Vein endothelial cell (primary cell): ENCODE measurements around the gene OR5M3. TPM values are rescaled to one million over a fixed set of nuclear protein-coding genes. Genes with fewer than 3 reads are reported as not detected.

Source experiments
- total RNA-seq: library from RNA; depleted of rRNA; stranded (reverse); fragments of >200 nt; gene quantifications from 2 replicates; pipeline ENCODE4 v1.2.3, GENCODE V29; 2012

The OR5M3 gene
- total RNA-seq: not detected in 2 replicates

DNA sequence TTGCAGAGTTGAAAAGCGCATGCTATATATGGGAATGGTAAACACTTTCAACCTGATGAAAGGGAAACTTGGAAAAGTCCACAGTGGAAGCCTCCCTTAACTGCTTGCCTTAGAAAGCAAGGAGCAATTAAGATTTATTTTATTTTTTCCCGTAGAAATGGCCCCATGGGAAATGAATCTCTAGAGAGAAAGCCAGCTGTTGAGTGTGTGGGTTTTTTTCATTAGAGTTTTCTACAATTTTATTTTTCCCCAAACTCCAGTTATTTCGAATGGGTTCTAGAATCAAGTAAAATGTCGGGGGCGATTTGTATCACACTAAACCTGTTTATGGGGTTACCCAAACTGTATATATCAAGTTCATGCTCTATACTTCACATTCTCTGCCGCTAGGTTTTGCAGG lies at the start of gene OR5M3:
Gene OR5M3 (minus strand): TSS at position 101 of the 400 bp plus-strand sequence. CDS start 2,855 bp downstream, outside the sequence.

DNA sequence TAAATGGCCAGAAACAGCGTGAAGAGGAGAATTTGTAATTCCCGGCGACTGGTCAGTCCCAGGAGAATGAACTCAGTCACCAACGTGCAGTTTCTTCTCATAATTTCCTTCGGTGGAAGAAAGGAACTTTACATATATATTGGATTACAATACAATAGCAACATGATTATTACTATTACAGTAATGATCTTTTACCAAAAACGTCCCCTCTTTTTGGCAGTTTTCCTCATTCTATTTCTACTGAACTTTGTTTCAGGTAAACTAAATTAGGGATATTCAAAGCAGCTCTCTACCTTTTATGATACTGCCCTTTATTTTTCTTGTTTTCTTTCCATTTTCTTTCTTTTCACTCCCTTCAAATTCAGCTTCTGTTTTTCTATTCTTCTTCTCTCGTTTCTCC lies 18.1 kb upstream of the OR5M3 start, which contains the start of gene OR5M8:
Gene OR5M8 (minus strand): TSS at position 101 of the 400 bp plus-strand sequence. CDS start 0 bp downstream, at position 101.

Other genes with a start within 250 kb of the OR5M3 start
- gene OR5T2, start 239.1 kb downstream of the OR5M3 start, total RNA-seq: not detected in 2 replicates
- gene OR5T3, start 221.1 kb downstream of the OR5M3 start, total RNA-seq: not detected in 2 replicates
- gene OR5T1, start 199.2 kb downstream of the OR5M3 start, total RNA-seq: not detected in 2 replicates
- not detected in 2 replicates for gene OR8H1, start 181.1 kb downstream of the OR5M3 start, total RNA-seq
- not detected in 2 replicates for gene OR8K3, start 158.2 kb downstream of the OR5M3 start, total RNA-seq
- gene OR8K1, start 127.3 kb downstream of the OR5M3 start, total RNA-seq: not detected in 2 replicates
- not detected in 2 replicates for gene OR8J1, start 119.1 kb downstream of the OR5M3 start, total RNA-seq
- not detected in 2 replicates for gene OR8U1, start 97.7 kb downstream of the OR5M3 start, total RNA-seq
- not detected in 2 replicates for gene OR5AL1, start 60.7 kb downstream of the OR5M3 start, total RNA-seq
- not detected in 2 replicates for gene OR5M8, start 18.0 kb upstream of the OR5M3 start, total RNA-seq
- gene OR5M11, start 69.9 kb upstream of the OR5M3 start, total RNA-seq: not detected in 2 replicates
- not detected in 2 replicates for gene OR5M10, start 104.4 kb upstream of the OR5M3 start, total RNA-seq
- gene OR5M1, start 141.5 kb upstream of the OR5M3 start, total RNA-seq: not detected in 2 replicates
- gene OR5AP2, start 169.1 kb upstream of the OR5M3 start, total RNA-seq: not detected in 2 replicates
- gene OR5AR1, start 190.3 kb upstream of the OR5M3 start, total RNA-seq: not detected in 2 replicates
- gene OR9G1, start 225.7 kb upstream of the OR5M3 start, total RNA-seq: not detected in 2 replicates